ENCODE measurements around the gene ATP6V1F. TPM values are rescaled to one million over a fixed set of nuclear protein-coding genes. Genes with fewer than 3 reads are reported as not detected.
A peak's percentile ranks its signal among the peaks of the same experiment; 100 is the strongest.

ATP6V1F gene
- total RNA-seq, 2 donors from 2014 or later: 122 to 157 TPM

DNA sequence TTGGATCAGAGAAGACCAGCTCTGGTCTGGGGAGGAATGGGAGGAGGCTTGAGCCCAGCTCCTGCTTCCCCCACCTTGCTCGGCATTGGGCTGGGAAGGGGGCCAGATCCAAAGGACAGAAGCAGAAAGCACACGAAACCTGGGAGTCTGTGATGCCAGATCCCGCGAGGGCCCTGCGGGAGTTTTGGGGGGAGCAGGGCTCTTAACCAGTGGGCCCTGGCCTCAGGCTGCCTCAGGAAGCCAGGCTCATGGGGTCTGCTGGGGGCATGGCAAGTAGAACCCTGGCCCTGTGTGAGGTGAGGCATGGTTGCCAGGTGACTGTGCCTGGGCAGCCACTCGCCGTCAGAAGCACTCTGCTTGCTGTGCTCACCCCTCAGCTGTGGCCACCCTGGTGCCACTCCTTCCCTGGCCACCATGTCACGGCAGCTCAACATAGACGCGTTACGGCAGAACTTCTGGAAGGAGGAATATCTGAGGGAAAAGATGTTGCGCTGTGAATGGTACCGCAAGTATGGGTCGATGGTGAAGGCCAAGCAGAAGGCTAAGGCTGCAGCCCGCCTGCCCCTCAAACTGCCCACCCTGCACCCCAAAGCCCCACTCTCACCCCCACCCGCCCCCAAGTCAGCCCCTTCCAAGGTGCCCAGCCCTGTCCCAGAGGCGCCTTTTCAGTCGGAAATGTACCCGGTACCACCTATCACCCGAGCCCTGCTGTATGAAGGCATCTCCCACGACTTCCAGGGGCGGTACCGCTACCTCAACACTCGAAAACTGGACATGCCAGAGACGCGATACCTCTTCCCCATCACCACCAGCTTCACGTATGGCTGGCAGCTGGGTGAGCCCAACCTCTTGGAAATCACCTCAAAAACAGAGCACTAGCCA lies 3.6 kb downstream of the ATP6V1F start:
- H3K4me3 Mint-ChIP-seq: no peak overlapping the region
- peaks cover 22% of the 10 kb centered on the region for H3K36me3 Mint-ChIP-seq (ENCODE audit: low read depth)
- H3K9me3 Mint-ChIP-seq: no peaks in the 10 kb centered on the region
- 96 to 98% methylated on average over 12 to 27 of the region's 27 CpGs for WGBS, 2 experiments (ENCODE audit: insufficient coverage in 1 of 2, insufficient read length in 1 of 2)
- DNase-seq: no peak
- H3K27ac ChIP-seq (ENCODE audit: low read depth, low read length): no peak overlapping the region
- no peaks in the 10 kb centered on the region for H3K9me3 ChIP-seq (ENCODE audit: control insufficient read depth, low read length)
- H3K9ac ChIP-seq (ENCODE audit: extremely low read depth, low read length, poor library complexity, severe bottlenecking): no peak overlapping the region
- H3K27ac Mint-ChIP-seq: no peak overlapping the region
- H3K4me1 ChIP-seq (ENCODE audit: control insufficient read depth, insufficient read depth, low read length): no peaks in the 10 kb centered on the region
- peaks cover 19% of the 10 kb centered on the region for H3K4me1 Mint-ChIP-seq
- TF ChIP-seq, protein P1, sequence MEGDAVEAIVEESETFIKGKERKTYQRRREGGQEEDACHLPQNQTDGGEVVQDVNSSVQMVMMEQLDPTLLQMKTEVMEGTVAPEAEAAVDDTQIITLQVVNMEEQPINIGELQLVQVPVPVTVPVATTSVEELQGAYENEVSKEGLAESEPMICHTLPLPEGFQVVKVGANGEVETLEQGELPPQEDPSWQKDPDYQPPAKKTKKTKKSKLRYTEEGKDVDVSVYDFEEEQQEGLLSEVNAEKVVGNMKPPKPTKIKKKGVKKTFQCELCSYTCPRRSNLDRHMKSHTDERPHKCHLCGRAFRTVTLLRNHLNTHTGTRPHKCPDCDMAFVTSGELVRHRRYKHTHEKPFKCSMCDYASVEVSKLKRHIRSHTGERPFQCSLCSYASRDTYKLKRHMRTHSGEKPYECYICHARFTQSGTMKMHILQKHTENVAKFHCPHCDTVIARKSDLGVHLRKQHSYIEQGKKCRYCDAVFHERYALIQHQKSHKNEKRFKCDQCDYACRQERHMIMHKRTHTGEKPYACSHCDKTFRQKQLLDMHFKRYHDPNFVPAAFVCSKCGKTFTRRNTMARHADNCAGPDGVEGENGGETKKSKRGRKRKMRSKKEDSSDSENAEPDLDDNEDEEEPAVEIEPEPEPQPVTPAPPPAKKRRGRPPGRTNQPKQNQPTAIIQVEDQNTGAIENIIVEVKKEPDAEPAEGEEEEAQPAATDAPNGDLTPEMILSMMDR (conservative IDR thresholded peaks at IDR 0.05): no peak
- peaks cover 18% of the 10 kb centered on the region for H3K36me3 ChIP-seq (ENCODE audit: control insufficient read depth, insufficient read depth, low read length)
- peaks cover 37% of the 10 kb centered on the region for H3K27me3 Mint-ChIP-seq (ENCODE audit: insufficient read depth)
- H3K4me3 ChIP-seq (ENCODE audit: low read length): no peak overlapping the region
- peaks cover 31% of the 10 kb centered on the region for H3K27me3 ChIP-seq (ENCODE audit: control insufficient read depth, insufficient read depth, low read length, poor library complexity, severe bottlenecking)

DNA sequence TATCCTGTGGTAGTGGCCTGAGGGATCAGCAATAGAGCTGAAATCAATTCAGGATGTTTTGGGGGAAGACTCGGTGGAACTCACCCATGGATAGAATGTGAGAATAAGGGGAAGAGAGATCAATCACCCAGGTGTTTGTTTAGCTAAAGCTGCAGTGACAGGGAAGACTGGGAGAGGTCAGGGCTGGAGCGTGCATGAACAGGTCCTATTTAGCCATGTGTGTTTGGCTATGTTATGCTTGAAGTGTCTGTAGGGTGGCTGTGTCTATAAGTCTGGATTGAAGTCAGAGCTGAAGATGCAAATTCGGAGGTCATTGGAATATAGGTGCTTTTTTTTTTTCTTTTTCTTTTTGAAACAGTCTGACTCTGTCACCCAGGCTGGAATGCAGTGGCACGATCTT lies 4.6 kb downstream of the ATP6V1F start:
- Mint-ChIP-seq H3K36me3 (ENCODE audit: low read depth) (peaks cover 22% of the 10 kb centered on the region), H3K27ac (no peak overlapping the region), H3K4me3 (no peak overlapping the region), H3K4me1 (peaks cover 19% of the 10 kb centered on the region), H3K9me3 (no peaks in the 10 kb centered on the region), H3K27me3 (ENCODE audit: insufficient read depth) (peaks cover 47% of the 10 kb centered on the region)
- TF ChIP-seq, protein P1 (conservative IDR thresholded peaks at IDR 0.05): no peak
- H3K4me1 ChIP-seq (ENCODE audit: control insufficient read depth, insufficient read depth, low read length): no peaks in the 10 kb centered on the region
- no peak overlapping the region for H3K4me3 ChIP-seq (ENCODE audit: low read length)
- no peak overlapping the region for H3K9ac ChIP-seq (ENCODE audit: extremely low read depth, low read length, poor library complexity, severe bottlenecking)
- DNase-seq: no peak
- WGBS, 2 experiments (ENCODE audit: insufficient coverage in 1 of 2, insufficient read length in 1 of 2): 92 to 94% methylated on average over 2 to 4 of the region's 4 CpGs
- H3K36me3 ChIP-seq (ENCODE audit: control insufficient read depth, insufficient read depth, low read length): peaks cover 18% of the 10 kb centered on the region
- H3K9me3 ChIP-seq (ENCODE audit: control insufficient read depth, low read length): no peaks in the 10 kb centered on the region
- H3K27ac ChIP-seq (ENCODE audit: low read depth, low read length): no peak overlapping the region
- H3K27me3 ChIP-seq (ENCODE audit: control insufficient read depth, insufficient read depth, low read length, poor library complexity, severe bottlenecking): peaks cover 33% of the 10 kb centered on the region

DNA sequence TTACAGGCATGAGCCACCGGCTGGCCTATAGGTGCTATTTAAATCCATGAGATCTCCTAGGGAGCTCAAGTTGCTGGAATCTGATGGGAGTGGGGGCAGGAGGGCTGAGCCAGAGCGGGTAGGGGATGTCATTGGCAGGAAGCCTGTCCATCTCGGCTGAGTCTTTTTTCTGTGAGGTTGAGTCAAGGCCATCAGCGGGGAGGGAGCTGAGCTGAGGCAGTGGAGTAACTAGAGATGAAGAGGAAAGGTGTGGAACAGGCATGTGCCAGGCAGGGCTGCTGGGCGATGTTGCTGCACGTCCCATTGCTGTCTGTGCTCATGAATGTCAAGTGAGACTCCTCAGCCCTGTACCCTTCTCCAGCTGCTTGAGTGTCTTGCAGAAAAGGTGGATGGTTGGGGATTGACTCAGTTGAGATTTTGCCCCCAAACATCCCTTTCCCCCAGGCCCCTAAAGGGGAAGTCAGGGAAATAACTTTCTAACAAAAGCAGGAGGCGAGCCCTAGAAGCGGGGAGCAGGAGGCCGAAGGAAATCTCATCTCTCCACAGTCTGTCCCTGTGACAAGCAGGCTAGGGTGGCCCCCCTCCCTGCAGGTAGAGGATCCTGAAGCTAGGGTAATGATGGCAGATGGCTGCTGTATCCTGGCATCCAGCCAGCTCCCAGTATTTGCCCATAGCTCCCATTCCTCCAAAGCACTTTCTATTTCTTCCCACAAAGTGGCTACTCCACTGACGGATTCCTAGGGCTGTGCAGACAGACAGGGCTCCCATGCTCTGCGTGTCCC lies 5.4 kb downstream of the ATP6V1F start:
- TF ChIP-seq, protein P1 (conservative IDR thresholded peaks at IDR 0.05): no peak
- 70 to 74% methylated on average over 7 to 11 of the region's 11 CpGs for WGBS, 2 experiments (ENCODE audit: insufficient coverage in 1 of 2, insufficient read length in 1 of 2)
- Mint-ChIP-seq H3K36me3 (ENCODE audit: low read depth) (peaks cover 22% of the 10 kb centered on the region), H3K27ac (no peak overlapping the region), H3K4me1 (peaks cover 19% of the 10 kb centered on the region), H3K27me3 (ENCODE audit: insufficient read depth) (peaks cover 49% of the 10 kb centered on the region), H3K9me3 (no peaks in the 10 kb centered on the region), H3K4me3 (peak overlapping the region; percentile 51)
- H3K9ac ChIP-seq (ENCODE audit: extremely low read depth, low read length, poor library complexity, severe bottlenecking): no peak overlapping the region
- peaks cover 18% of the 10 kb centered on the region for H3K36me3 ChIP-seq (ENCODE audit: control insufficient read depth, insufficient read depth, low read length)
- H3K4me3 ChIP-seq (ENCODE audit: low read length): peak overlapping the region; percentile 80
- peak; percentile 72 for DNase-seq
- H3K9me3 ChIP-seq (ENCODE audit: control insufficient read depth, low read length): no peaks in the 10 kb centered on the region
- peaks cover 33% of the 10 kb centered on the region for H3K27me3 ChIP-seq (ENCODE audit: control insufficient read depth, insufficient read depth, low read length, poor library complexity, severe bottlenecking)
- H3K27ac ChIP-seq (ENCODE audit: low read depth, low read length): no peak overlapping the region
- H3K4me1 ChIP-seq (ENCODE audit: control insufficient read depth, insufficient read depth, low read length): no peaks in the 10 kb centered on the region
